GM12865 (cell line): ENCODE results near the gene SP7.
A peak's percentile ranks its signal among the peaks of the same experiment; 100 is the strongest.
"Not testable (repeated sequence)": the region's sequence is repeated elsewhere in the genome, so short reads cannot be mapped to it uniquely, and the experiment has no call there.

Source experiments
- DNase-seq: peaks from one replicate; pipeline ENCODE4 v3.0.0; 2010; ENCODE audit warnings: low read depth
- H3K4me3 ChIP-seq: 2 replicates; pipeline ENCODE4 v1.5.1; 2011; ENCODE audit warnings: mild to moderate bottlenecking, low read depth, low read length, control low read depth
- CTCF ChIP-seq: IDR thresholded peaks from 2 replicates; pipeline ENCODE4 v1.5.1; 2011; ENCODE audit warnings: low read length, control low read depth, low read depth, inconsistent platforms; ENCODE audit not compliant: insufficient read depth; ENCODE audit errors: missing control alignments

The SP7 gene

GRCh38 chr12:53334822-53335221 lies 1.3 kb downstream of the SP7 start:
- no peak for DNase-seq
- no peak overlapping the region for H3K4me3 ChIP-seq
- no peak for TF ChIP-seq CTCF

GRCh38 chr12:53333845-53334244 lies 2.3 kb downstream of the SP7 start:
- no peak for TF ChIP-seq CTCF
- H3K4me3 ChIP-seq, result no peak overlapping the region
- DNase-seq, result no peak

DNA sequence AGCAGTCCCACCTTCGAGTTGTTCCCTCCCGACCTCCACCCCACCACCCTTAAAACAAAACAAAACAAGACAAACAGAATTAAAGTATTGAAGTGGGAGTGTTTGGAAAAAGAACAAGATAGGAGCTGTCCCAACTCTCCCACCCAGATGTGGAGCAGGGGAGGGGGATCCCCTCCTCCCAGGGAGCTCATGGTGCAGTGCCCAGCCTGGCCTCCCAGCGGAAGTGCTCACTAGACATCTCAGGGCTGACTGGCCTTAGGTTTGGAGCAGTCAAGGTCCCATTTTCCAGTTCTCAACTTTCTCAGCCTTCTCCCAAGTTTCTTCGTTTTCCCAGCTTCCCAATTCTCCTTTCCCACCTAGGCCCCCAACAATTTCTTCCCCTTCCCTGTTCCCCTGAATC lies 2.9 kb downstream of the SP7 start:
- no peak overlapping the region for H3K4me3 ChIP-seq
- TF ChIP-seq CTCF, result no peak
- DNase-seq, result no peak

GRCh38 chr12:53332744-53333143 lies 3.4 kb downstream of the SP7 start:
- no peak overlapping the region for H3K4me3 ChIP-seq
- no peak for TF ChIP-seq CTCF
- no peak for DNase-seq

DNA sequence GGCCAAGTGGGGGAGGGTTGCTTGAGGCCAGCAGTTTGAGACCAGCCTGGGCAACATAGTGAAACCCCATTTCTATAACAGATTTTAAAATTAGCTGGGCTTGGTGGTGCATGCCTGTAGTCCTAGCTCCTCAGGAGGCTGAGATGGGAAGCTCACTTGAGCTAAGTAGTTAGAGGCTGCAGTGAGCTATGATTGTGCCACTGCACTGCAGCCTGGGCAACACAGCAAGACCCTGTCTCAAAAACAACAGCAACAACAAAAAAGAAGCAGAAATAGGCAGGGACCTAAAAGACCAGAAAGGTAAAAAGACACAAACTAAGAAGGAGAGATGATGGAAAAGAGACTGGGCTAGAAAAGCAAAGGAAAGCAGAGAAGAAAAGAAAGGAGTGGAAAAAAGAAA lies 3.8 kb downstream of the SP7 start:
- DNase-seq, H3K4me3 ChIP-seq: not testable (repeated sequence)

DNA sequence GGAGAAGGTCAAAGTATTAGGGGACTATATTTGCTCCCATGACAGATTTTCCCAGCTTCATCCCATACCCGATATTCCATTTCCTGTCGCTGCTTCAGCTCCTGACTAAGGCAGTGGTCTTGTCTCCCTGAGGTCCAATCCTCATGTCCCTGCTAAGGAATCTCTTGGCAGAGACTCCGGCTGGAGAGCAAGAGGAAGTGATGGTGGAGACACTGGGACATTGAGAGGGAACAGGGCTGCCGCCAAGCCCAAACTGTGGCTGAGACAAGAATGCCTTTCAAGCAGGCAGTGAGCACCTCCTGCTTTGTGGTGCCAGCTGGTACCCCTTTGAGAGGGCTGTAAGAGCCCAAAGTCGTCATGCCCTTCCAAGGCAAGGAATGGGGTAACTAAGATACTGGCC lies 5.5 kb downstream of the SP7 start:
- no peak for DNase-seq
- no peak overlapping the region for H3K4me3 ChIP-seq
- no peak for TF ChIP-seq CTCF

DNA sequence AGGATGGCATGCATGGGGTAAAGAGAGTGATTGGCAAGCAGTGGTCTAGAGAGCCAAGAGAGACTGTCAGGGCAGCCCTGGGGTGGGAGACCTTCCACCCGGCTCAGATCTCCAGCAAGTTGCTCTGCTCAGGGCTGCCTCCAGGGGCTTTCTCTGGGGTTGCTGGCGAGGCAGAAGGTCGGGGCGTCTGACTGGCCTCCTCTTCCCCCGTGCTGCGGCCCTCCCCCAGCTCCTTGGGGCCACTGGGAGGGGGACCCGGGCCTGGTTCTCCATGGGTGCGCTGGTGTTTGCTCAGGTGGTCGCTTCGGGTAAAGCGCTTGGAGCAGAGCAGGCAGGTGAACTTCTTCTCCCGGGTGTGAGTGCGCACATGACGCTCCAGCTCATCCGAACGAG lies 8.1 kb downstream of the SP7 start:
- peak; percentile 11 for TF ChIP-seq CTCF
- H3K4me3 ChIP-seq, result no peak overlapping the region
- no peak for DNase-seq
